NCI-H146 treated with DMSO at 0.1 percent for 48 hours (cell line): Measurements from ENCODE around the gene HAUS7.
"Not testable (repeated sequence)": the region's sequence is repeated elsewhere in the genome, so short reads cannot be mapped to it uniquely, and the experiment has no call there.

Experiments
- DNase-seq: peaks from one replicate; lab custom pipeline; 2025; ENCODE audit not compliant: unreplicated experiment; lab: John Stamatoyannopoulos, UW

The HAUS7 gene

DNA sequence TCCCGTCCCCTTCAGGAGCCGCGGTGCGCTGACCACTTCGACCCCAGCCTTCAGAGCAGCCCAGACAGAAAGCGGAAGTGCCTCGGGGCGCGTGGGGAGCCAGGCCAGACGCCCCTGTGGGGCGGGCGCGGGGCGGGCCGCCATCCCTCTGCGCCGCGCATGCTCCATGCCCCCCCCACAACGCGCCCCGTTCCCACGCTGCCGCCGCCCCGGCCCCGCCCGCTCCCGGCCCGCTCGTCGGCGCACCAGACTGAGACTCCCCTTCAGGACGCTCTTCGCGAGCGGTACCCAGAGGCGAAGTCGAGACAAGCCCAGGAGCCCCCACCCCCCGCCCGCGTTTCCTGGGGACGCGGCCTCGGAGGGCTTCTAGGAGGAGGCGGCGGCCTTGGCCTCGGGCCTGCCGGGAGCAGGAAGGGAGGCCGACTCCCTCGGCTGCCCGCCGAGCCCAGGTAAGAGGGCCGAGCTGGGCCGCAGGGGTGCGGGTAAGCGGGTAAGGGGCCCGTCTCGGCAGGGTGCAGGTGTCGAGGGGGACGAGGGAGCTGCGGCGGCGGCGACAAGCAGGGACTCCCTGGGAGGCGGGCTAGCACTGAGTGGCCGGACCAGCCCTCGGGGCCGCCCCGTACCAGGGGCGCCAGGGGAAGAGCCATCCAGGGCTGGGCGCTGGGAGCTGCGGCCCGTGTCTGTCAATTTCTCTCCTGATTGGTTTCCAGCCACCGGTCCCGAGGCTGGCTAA is 59.0 kb downstream of the HAUS7 start, which contains the start of gene ZFP92:
ZFP92 (plus strand) TSS at position 218 of the 733 bp plus-strand sequence. CDS start 6,851 bp downstream, outside the sequence.
- DNase-seq, result no peak

DNA sequence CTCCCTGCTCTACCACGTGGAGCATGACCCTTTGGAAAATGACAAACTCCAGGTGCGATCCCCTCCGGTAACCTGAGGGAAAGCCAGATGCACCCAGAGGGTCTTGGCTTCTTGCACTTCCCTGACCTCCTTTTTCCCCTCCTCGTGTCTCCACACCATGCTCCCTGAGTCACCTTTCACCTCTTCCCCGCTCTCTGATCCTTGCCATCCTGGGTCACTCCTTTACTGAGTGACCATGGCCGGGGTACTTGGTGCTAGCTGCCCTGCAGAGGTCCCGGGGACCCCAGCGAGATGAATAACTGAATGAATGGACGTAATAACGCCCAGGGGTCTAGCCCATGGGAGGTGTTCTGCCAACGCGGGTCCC is 59.5 kb downstream of the HAUS7 start:
- DNase-seq, result no peak

DNA sequence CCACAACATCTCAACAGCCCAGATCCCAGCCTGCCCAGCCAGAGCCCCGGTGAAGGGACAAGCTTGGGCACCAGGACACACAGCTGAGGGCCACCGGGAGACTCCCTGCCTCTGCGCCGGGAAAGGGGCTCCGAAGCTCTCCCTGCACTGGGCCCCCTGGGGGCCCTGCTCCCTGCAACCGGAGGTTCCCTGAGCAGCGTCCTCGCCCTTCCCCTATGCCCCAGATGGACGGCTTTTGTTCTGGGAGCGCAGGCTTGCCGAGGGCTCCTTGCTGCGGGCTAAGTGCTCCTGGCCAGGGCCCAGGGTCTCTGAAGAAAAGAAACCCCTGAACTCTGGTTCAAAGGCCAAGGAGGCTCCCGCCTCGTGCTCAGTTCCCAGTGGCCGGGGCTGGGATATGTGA is 60.0 kb downstream of the HAUS7 start:
- DNase-seq, result no peak

DNA sequence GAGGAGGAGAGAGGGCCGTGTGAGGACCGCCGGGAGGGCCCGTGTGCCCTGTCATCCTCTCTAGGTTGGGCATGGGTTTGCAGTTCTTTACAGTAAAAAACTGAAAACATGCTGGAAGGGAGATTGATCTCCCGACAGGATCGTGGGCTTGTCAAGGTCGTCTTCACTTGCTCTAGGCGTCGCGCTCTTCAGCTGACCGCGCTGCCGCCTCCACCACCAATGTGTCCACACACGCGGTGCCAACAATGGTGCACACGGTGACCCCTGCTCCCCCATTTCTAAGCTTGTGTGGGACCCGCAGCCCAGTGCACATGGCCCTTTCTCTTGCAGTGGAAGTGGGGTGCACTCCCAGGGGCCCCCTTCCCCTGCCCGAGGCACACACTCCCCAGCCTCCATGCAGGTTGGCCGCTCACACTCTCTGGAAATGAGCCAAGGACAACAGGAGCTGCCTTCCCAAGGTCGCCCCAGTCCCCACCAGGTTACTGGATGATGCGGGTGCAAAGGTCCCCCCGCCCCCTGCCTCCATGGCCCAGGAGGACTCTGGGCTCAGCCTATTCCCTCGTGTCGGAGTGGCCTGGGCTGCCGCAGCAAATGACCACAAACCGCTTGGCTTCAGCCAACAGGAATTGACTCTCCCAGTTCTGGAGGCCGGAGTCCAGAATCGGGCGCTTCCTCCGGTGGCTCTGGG is 60.8 kb downstream of the HAUS7 start:
- no peak for DNase-seq

DNA sequence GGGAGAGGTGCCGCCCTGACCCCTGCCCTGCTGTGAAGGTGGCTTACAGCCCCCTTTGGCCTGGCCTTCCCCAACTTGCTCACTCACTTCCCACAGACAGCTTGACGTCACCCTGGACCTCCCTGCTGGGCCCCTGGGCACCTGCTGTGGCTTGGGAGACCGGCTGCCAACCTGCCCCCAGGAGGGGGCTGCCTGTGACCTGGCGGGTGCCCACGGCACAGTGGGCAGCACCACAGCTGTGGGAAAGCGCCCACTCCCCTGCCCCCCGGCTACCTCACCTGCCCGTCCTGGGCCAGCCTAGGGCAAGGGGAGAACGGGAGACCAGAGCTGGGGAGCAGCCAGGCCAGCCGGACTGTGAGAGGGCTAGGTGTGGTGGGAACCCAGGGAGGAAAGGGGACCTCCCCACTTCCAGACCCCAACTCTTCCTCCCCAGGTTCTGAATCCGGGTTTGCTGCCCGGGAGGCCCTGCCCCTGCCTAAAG is 61.5 kb downstream of the HAUS7 start:
- DNase-seq, result no peak

DNA sequence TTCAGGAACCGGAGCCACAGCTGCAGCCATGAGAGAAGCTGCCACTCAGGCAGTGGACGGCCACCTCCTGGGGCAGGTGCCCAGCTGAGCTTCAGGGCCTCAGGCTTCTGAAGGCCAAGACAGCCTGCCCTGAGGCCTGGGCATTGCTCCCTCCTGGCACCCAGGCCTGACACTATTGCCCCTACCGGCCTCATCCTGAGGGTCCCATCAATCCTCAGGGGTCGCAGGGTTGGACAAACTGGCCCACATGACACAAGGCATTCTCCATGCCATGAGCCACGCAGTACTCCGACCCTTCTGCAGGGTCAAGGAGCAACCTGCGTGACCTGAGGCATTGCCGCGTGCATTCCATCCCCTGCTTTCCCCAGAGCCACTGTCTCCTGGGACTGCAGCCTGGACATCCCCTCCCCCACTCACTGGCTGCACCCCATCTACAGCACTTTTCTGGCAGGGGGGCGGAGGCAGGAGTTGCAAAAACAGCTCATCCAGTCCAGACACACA is 62.1 kb downstream of the HAUS7 start:
- no peak for DNase-seq

DNA sequence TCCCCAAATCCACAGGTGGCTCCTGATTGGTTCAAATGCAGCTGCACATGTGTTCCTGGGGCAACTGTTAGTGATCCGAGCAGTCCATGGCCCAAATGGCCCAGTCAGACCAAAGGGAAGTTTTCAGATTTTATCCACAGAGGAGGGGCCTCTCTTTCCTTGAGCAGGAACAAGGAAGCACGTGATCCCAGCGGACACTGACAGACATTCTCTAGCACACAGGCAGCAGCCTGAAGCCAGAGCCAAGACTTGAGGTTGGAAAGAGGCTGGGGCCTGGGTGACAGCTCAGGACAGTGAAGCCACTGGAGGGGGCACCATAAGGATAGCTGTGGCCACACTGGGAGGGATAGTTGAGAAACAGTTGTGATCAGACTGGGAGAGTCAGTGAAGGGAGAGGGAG is 62.6 kb downstream of the HAUS7 start:
- DNase-seq, result no peak

DNA sequence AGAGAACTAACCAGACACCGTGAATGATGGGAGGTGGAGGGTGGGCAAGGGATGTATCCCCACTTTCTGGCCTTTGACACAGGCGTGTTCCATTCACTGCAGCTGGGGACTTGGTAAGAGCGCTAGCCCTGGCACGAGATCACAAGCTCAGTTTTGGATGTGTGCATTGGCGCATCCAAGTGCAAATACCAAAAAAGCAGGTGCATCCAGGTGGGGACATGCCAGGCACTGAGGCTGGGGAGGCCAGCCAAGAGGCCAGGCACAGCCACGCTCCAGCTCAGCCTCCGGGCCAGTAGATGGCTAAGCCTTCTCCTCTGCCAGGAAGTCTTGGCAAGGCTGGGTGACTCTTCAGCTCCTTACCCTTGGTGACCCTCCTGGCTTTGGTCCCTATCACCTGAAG is 63.5 kb downstream of the HAUS7 start:
- DNase-seq, result no peak

DNA sequence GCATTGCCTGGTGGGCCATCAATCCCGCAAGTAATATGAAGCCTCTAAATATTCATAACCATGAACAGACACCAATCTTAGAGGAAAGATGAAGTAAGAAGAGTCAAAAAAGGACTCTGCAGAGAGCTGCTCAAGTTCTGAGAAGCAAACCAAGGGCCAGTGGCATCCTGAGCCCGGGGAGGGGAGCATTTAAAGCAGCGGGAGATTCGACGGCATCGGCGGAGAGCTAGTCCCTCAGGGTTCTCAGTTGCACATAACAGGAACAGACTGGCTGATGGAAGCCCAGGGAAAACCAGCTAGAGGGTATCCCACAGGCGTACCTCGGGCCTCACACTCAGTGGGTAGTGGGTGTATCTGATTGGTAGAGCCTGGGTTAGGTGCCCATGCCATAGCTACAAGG is 64.4 kb downstream of the HAUS7 start:
- no peak for DNase-seq

DNA sequence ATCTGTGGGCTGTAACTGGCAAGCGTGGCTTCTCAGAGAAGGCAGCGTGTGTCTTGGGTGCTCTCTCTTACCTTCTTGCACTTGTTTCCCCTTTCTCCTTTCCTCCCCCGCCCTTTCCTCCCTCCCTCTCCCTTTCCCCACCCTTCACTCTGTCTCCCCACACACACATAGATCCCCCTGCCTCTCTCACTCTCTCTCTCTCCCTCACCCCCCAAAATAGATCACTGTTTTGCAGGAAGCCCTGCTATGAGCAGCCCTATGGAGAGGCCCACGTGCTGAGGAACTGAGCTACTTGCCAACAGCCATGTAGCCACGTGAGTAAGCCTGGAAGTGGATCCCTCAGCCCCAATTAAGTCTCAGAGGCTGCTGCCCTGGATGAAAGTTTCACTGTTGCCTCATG is 65.0 kb downstream of the HAUS7 start:
- DNase-seq, result no peak

DNA sequence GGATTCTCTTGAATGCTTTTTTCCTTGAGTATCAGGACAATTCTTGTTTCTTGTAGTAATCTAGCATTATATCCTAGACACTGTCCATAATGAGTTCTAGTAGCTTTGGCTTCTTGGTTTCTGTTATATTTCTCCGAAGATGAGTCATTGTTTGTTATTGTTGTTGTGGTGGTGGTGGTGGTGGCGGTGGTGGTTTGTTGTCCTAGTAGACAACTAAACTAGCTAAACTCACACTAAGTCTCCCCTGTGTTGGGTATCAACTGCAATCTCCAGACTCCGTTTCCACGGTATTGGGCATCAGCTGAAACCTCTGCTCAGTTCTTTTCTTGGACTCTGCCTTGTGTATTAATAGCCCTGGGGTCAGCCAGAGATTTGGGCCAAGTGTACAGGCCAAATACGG is 66.0 kb downstream of the HAUS7 start:
- not testable (repeated sequence) for DNase-seq

DNA sequence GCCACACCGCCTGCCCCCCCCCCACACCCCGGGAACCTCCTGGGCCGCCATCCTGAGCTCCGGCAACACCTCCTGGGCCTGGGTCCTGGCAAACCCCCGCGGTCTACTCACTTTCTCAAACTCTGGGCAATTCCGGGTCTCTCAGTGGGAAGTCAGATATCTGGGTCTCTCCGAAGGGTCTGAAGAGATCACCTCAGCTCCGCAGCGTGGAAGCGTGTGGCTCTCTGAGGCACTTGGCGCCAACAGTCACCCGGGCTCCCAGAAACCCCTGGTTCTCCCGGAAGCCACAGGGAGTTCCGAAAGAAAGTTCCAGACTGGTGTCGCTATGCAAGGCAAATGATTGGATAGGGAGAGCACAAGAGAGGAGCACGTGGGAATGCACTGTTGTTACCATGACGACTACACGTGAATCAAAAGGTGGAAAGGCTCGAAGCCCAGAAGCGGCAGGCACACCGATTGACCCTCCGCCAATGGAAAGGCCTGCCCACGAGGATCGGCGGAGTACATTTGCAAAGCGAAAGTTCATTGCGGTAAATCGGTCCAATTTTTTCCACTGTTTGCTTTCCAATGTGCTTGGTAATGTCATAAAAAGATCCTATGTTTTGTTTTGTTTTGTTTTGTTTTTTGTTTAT is 69.1 kb downstream of the HAUS7 start, which contains the start of gene PNMA6E:
PNMA6E (minus strand) TSS at position 218 of the 632 bp plus-strand sequence. CDS start 2,501 bp downstream, outside the sequence.
- no peak for DNase-seq

DNA sequence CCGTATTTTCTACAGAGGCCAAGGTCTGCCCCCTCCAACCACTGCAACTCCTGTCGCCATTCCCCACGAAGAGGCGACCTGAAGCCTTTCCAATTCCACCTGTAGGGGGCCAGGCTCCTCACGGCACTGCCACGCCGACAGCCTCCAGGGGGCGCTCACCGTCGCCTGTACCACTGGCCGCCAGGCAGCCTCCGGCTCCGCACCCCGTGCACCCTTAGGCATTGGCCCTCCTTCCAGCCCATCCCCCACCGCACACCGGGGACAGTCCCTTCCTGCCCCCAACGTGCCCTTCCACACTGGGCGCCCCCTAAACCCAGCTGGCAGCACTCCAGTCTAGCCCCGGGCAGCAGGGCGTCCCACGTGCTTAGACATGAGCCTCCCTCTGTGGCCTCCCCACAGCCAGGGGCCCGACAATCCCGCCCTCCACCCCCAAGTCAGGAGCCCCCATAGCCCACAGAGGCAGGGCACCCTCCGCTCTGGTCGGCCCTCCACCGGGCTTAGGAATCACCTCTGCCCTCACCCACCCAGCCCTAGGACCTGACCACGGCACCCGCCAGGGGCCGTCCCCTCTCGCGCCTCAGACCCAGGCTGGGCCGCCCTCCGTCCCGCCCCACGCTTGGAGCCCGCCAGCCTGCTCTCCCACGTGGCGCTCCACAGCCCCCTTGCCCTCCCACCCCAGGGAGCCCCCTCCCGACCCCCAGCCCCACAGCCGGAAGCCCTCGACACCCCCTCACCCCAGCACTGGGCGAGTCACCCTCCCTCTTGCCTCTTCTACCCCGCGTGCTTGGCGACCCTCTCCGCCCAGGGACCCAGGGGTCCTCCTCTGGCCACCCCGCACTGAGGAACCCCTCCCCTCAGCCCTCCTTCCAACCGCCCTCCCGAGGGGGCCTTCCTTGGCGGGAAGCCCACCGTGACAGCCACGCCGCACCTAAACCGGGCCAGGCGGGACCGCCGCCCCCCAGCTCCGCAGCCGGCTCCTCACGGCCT is 69.9 kb downstream of the HAUS7 start:
- no peak for DNase-seq

DNA sequence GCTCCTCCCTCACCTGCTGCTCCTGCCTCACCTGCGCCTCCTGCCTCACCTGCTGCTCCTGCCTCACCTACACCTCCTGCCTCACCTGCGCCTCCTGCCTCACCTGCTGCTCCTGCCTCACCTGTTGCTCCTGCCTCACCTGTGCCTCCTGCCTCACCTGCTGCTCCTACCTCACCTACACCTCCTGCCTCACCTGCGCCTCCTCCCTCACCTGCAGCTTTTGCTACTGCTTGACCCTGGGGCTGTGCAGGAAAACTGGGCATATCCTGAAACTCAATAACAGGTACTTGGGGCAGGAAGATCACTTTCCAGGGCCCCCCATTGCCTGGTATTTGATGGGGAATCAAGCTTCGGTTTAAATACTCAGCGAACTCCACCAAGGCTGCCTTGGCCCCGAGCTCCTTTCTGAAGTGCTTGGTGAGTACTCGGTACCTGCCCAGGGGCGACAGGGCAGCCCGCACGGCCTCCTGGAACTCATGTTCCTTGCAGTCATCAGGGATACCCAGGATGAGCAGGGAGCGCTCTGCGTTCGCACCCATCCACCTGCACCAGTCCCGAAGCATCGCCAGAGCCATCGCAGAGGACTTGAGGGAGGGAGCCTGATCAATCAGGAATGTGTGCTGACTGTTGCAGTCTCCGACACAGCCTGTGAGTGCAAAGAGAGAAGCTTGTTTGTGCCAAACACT is 72.0 kb downstream of the HAUS7 start:
- DNase-seq, result no peak
